GM19035 (cell line): ENCODE measurements around the gene HIPK2.

ENCODE experiments used
- ATAC-seq: cut with Tn5 transposase; IDR thresholded peaks from one replicate; pipeline ENCODE4 v1.9.1; 2021; ENCODE audit not compliant: unreplicated experiment

HIPK2 gene

GRCh38 chr7:139523968-139524815, 253.6 kb downstream of the HIPK2 start:
- ATAC-seq, result no peak

GRCh38 chr7:139523199-139523941, 254.4 kb downstream of the HIPK2 start, which contains the start of gene CLEC2L:
CLEC2L (plus strand) TSS chr7:139523685; CDS start chr7:139523928, 243 bp downstream.
- ATAC-seq, result no peak

GRCh38 chr7:139522830-139523198, 255.0 kb downstream of the HIPK2 start:
- no peak for ATAC-seq

GRCh38 chr7:139521439-139521838, 256.4 kb downstream of the HIPK2 start:
- no peak for ATAC-seq

GRCh38 chr7:139515266-139515665, 262.5 kb downstream of the HIPK2 start:
- no peak for ATAC-seq
